Tibial artery (tissue), 4 donors: ENCODE results near the gene PIP4K2A.

Source experiments
- DNase-seq, 2 donors: peaks; one replicate each; pipeline ENCODE4 v3.0.0-alpha.2; 2019
- H3K27ac ChIP-seq, 2 donors: fragments of 200-600 bp; sonication (generic) in 1 of 2; 1 replicate in 1 of 2; 2 replicates in 1 of 2; pipeline ENCODE4 v1.5.1; 2018 to 2019; ENCODE audit warnings: mild to moderate bottlenecking in 1 of 2
- H3K27me3 ChIP-seq, 2 donors: fragments of 200-600 bp; sonication (generic) in 1 of 2; one replicate each; pipeline versions ENCODE4 v1.5.1 to v1.6.0; 2016 to 2019
- H3K36me3 ChIP-seq, 3 donors: fragments of 200-600 bp; sonication (generic) in 2 of 3; one replicate each; pipeline ENCODE4 v1.5.1; 2016 to 2019; ENCODE audit warnings: mild to moderate bottlenecking in 2 of 3
- H3K4me1 ChIP-seq, 4 donors: fragments of 200-600 bp; sonication (generic) in 2 of 4; 1 replicate in 3 of 4; 2 replicates in 1 of 4; pipeline ENCODE4 v1.5.1; 2016 to 2019
- H3K4me3 ChIP-seq, 2 donors: fragments of 200-600 bp; sonication (generic) in 1 of 2; 1 replicate in 1 of 2; 2 replicates in 1 of 2; pipeline ENCODE4 v1.5.1; 2018 to 2019; ENCODE audit warnings: mild to moderate bottlenecking in 2 of 2
- H3K9me3 ChIP-seq, 3 donors: fragments of 200-600 bp; sonication (generic) in 1 of 3; one replicate each; pipeline ENCODE4 v1.5.1; 2016 to 2019
- intact Hi-C: fragments of 100-400 bp; cut with DNase I; formaldehyde crosslinking; loops from one replicate; pipeline ENCODE4 v1.15.0; 2023; ENCODE audit warnings: low total_unique reads
- TF ChIP-seq, protein P1 (sequence below), 2 experiments: fragments of 200-600 bp in 1 of 2; fragments of 450-650 bp in 1 of 2; IDR thresholded peaks; one replicate each; pipeline ENCODE4 v1.5.1; 2017 to 2019; ENCODE audit warnings: antibody characterized with exemption in 2 of 2, mild to moderate bottlenecking in 1 of 2, moderate library complexity in 1 of 2

The PIP4K2A gene

DNA sequence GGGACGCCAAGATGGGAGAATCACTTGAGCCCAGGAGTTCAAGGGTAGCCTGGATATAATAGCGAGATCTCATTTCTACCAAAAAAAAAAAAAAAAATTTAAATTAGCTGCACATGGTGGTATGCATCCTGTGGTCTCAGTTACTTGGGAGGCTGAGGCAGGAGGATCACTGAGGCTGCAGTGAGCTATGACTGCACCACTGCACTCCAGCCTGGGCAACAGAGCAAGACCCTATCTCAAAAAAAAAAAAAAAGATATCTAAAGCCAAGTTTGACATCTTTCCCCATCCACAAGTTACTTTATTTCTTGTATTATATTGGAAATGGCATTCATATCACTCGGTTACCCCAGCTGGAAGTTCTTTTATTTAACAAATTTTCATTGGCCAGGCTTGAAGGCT lies 3.4 kb upstream of the PIP4K2A start:
- H3K27ac ChIP-seq, result no peak overlapping the region
- H3K36me3 ChIP-seq, result no peaks in the 10 kb centered on the region
- intact Hi-C loops, result loop anchor here (10.0 kb wide), 2 partner anchors 127 to 377 kb away; partner anchors contain the start of gene MSRB2
- TF ChIP-seq, protein P1, sequence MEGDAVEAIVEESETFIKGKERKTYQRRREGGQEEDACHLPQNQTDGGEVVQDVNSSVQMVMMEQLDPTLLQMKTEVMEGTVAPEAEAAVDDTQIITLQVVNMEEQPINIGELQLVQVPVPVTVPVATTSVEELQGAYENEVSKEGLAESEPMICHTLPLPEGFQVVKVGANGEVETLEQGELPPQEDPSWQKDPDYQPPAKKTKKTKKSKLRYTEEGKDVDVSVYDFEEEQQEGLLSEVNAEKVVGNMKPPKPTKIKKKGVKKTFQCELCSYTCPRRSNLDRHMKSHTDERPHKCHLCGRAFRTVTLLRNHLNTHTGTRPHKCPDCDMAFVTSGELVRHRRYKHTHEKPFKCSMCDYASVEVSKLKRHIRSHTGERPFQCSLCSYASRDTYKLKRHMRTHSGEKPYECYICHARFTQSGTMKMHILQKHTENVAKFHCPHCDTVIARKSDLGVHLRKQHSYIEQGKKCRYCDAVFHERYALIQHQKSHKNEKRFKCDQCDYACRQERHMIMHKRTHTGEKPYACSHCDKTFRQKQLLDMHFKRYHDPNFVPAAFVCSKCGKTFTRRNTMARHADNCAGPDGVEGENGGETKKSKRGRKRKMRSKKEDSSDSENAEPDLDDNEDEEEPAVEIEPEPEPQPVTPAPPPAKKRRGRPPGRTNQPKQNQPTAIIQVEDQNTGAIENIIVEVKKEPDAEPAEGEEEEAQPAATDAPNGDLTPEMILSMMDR (IDR thresholded peaks at IDR 0.05), result no peak
- H3K27me3 ChIP-seq, result no peaks in the 10 kb centered on the region
- no peak for DNase-seq
- H3K4me1 ChIP-seq, result peaks cover 0 to 6% (median 0%) of the 10 kb centered on the region in 4 donors
- no peaks in the 10 kb centered on the region for H3K9me3 ChIP-seq
- H3K4me3 ChIP-seq, result no peak overlapping the region

DNA sequence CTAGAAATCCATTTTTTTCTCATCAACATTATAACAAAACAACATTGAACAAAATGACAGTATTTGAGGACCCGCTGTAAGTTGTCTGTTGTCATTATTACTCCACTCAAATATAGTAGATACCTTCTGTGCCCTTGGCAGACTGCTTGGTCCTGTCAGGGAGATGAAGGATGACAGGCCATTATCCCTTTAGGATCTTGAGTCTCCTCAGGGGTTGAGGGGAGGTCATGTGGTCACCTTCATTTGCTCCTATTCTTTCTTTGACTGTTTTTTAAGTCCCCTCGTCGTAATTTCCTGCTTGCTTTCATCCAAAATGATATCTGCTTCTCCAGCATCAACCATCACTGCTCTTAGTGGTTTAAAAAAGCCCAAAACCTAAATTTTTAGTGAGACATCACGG lies 2.6 kb upstream of the PIP4K2A start:
- no peaks in the 10 kb centered on the region for H3K36me3 ChIP-seq
- intact Hi-C loops, result loop anchor here (10.0 kb wide), 2 partner anchors 128 to 378 kb away; partner anchors contain the start of gene MSRB2
- no peak for DNase-seq
- peaks cover 0 to 10% (median 2%) of the 10 kb centered on the region in 4 donors for H3K4me1 ChIP-seq
- no peak overlapping the region for H3K27ac ChIP-seq
- TF ChIP-seq, protein P1 (IDR thresholded peaks at IDR 0.05), result no peak
- H3K27me3 ChIP-seq, result no peaks in the 10 kb centered on the region
- no peaks in the 10 kb centered on the region for H3K9me3 ChIP-seq
- no peak overlapping the region for H3K4me3 ChIP-seq

DNA sequence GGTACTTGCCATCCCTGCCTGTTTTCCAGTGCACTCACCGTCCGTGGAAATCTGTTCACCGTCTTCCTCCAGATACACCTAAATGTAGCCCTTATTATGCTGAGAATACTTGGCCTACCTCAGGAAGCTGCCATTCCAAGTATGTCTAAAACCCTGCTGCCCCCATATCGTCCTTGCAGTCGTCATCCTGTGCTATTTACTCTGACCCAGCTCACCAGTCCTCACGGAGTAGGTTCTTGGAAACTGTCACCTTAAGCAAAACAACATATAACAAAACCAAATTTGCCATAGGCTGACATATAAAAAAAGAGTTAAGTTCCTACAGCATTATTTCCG lies 880 bp upstream of the PIP4K2A start:
- H3K9me3 ChIP-seq, result no peaks in the 10 kb centered on the region
- H3K4me3 ChIP-seq, result no peak overlapping the region
- no peaks in the 10 kb centered on the region for H3K27me3 ChIP-seq
- H3K27ac ChIP-seq, result peak overlapping the region in 1 of 2 donors; percentile 76
- DNase-seq, result no peak
- no peaks in the 10 kb centered on the region for H3K36me3 ChIP-seq
- TF ChIP-seq, protein P1 (IDR thresholded peaks at IDR 0.05), result no peak
- peaks cover 0 to 21% (median 16%) of the 10 kb centered on the region in 4 donors for H3K4me1 ChIP-seq
- intact Hi-C loops, result loop anchor here (10.0 kb wide), 2 partner anchors 130 to 380 kb away; partner anchors contain the start of gene MSRB2

DNA sequence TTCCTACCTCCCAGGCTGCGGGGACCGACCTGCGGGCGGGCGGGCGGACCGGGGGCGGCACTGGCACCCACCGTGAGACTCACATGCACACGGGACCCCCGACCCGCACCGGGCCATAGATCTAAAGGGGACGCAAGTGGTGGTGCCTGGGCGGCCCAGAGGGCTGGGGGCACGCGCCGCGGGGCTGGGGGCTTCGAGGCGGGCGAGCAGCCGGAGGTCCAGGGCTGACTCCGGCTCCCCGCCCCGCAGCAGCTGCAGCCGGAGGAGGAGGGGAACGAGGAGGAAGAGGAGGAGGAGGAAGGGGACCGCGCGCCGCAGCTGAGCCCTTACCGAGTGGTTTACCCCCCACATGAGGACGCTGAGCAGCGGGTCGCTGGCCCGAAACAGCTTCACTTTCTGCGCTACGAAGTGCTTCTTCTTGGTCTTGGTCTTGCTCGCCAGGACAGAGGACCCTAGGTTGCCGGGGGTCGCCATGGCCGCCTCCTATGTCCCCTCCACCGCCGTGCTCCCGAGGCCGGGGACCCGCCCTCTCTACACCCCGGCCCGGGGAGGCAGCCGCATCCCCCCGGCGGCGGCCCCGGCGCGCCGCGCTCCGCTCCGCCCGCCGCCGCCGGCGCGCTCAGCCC lies 412 bp downstream of the PIP4K2A start:
- peak overlapping the region; percentile 84 to 86 for H3K27ac ChIP-seq
- H3K4me1 ChIP-seq, result peaks cover 0 to 33% (median 19%) of the 10 kb centered on the region in 4 donors
- intact Hi-C loops, result loop anchor here (5.0 to 10.0 kb wide), 3 partner anchors 131 to 723 kb away; partner anchors contain the start of genes MSRB2 and OTUD1
- peak overlapping the region; percentile 97 to 98 for H3K4me3 ChIP-seq
- DNase-seq, result peak; percentile 25 to 70
- H3K36me3 ChIP-seq, result no peaks in the 10 kb centered on the region
- no peaks in the 10 kb centered on the region for H3K27me3 ChIP-seq
- TF ChIP-seq, protein P1 (IDR thresholded peaks at IDR 0.05), result no peak
- no peaks in the 10 kb centered on the region for H3K9me3 ChIP-seq

DNA sequence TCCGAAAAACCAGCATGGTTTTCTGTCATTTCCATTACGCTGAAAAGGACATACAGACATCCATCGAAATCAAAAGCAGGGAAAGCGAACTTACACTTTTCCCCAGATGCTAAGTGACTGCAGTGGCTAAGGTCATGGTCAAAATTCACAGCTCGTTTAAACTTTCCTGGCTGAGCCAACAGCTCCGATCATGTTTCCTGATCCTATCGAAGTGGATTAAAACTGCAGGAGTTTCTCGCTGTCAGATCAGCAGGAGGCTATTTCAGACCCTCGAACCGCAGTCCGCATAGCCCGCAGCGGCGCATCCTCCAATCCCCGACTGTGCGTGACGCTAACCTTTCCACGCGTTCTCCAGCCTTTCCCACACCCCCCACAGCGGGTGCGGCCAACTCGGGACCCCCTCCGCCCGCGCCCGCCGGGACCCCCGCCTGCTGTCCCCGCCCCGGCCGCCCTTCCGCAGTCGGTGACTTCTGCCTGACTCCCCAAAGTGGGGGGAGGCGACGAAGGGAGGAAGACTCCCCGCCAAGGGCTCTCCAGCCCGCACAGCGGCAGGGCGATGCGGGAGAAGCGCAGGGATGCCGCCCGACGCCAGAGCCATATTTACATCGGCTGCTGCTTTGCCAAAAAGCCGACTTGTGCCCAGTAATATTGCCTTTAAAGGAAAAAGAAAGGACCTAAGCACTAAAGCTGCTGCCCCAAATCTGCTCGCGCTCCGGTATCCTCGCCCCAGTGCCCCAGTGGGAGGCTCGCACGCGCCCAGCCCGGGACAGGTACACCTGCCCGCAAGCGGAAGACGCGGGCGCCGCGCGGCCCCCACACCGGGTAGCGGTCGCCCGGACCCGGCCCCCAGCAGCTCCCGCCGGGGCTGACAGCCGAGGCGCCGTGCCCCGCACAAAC lies 1.2 kb downstream of the PIP4K2A start:
- TF ChIP-seq, protein P1 (IDR thresholded peaks at IDR 0.05), result no peak
- Histone ChIP-seq H3K36me3 (no peaks in the 10 kb centered on the region), H3K4me1 (peaks cover 0 to 40% (median 19%) of the 10 kb centered on the region in 4 donors), H3K4me3 (peak overlapping the region; percentile 97 to 98), H3K27ac (peak overlapping the region; percentile 84 to 86), H3K9me3 (no peaks in the 10 kb centered on the region), H3K27me3 (no peaks in the 10 kb centered on the region)
- no peak for DNase-seq
- intact Hi-C loops, result loop anchor here (5.0 to 10.0 kb wide), 3 partner anchors 132 to 724 kb away; partner anchors contain the start of genes MSRB2 and OTUD1
